DND-41 (cell line): ENCODE measurements around the gene ITPR2.

Experiments
- CTCF ChIP-seq: IDR thresholded peaks from 2 replicates; pipeline ENCODE4 v1.5.1; 2012; ENCODE audit warnings: borderline replicate concordance, low read length, moderate library complexity, mild to moderate bottlenecking; ENCODE audit not compliant: poor library complexity, severe bottlenecking; ENCODE audit errors: extremely low read depth
- EZH2 ChIP-seq: IDR thresholded peaks from 3 replicates; pipeline ENCODE4 v1.6.1; 2012; ENCODE audit warnings: borderline replicate concordance, low read depth, mild to moderate bottlenecking, moderate library complexity, low read length, inconsistent platforms; ENCODE audit not compliant: severe bottlenecking

GRCh38 chr12:26768611-26769603 is 64.1 kb downstream of the ITPR2 start:
- TF ChIP-seq CTCF = no peak
- TF ChIP-seq EZH2 = no peak
